ENCODE data around the gene MAD1L1. TPM values are rescaled to one million over a fixed set of nuclear protein-coding genes. Genes with fewer than 3 reads are reported as not detected.

MAD1L1 gene
- polyA plus RNA-seq, 1 experiment, result 32.0 TPM

- CTCF ChIA-PET, result no interaction called here
- TF ChIP-seq CTCF (IDR thresholded peaks at IDR 0.05; ENCODE audit: insufficient read depth, low read depth, low read length), result no peak
- POLR2A ChIA-PET, result no interaction called here
- Histone ChIP-seq H3K4me3 (ENCODE audit: low read depth, low read length) (no peak overlapping the region), H3K27me3 (ENCODE audit: control insufficient read depth, insufficient read depth, low read length) (no peaks in the 10 kb centered on the region), H3K36me3 (ENCODE audit: control insufficient read depth, insufficient read depth, low read length) (0 out of 2 replicates have a peak, but pooled peaks cover 1% of the 10 kb centered on the region)
- no peak for DNase-seq (ENCODE audit: low read depth)
Observed at GRCh38 chr7:2088801-2089200, 143.9 kb downstream of the MAD1L1 start.

GRCh38 chr7:2087744-2088143, 145.0 kb downstream of the MAD1L1 start:
- DNase-seq (ENCODE audit: low read depth), result no peak
- no peak for TF ChIP-seq CTCF (IDR thresholded peaks at IDR 0.05; ENCODE audit: insufficient read depth, low read depth, low read length)
- POLR2A ChIA-PET, result no interaction called here
- Histone ChIP-seq H3K36me3 (ENCODE audit: control insufficient read depth, insufficient read depth, low read length) (peaks cover 4% of the 10 kb centered on the region; the same call in 1 of the 2 replicates), H3K27me3 (ENCODE audit: control insufficient read depth, insufficient read depth, low read length) (no peaks in the 10 kb centered on the region), H3K4me3 (ENCODE audit: low read depth, low read length) (no peak overlapping the region)
- CTCF ChIA-PET, result interaction anchor here (1.1 to 3.3 kb wide), 2 partner anchors 17 to 123 kb away, joined by 3 to 8 read pairs; no protein-coding TSS in a partner anchor

GRCh38 chr7:2086229-2086628, 146.5 kb downstream of the MAD1L1 start:
- no peak for DNase-seq (ENCODE audit: low read depth)
- H3K4me3 ChIP-seq (ENCODE audit: low read depth, low read length), result no peak overlapping the region
- TF ChIP-seq CTCF (IDR thresholded peaks at IDR 0.05; ENCODE audit: insufficient read depth, low read depth, low read length), result no peak
- CTCF ChIA-PET, result interaction anchor here (1.0 to 3.3 kb wide), 2 partner anchors 18 to 67 kb away, joined by 3 to 8 read pairs; no protein-coding TSS in a partner anchor
- peaks cover 4% of the 10 kb centered on the region; the same call in 1 of the 2 replicates for H3K36me3 ChIP-seq (ENCODE audit: control insufficient read depth, insufficient read depth, low read length)
- POLR2A ChIA-PET, result no interaction called here
- no peaks in the 10 kb centered on the region for H3K27me3 ChIP-seq (ENCODE audit: control insufficient read depth, insufficient read depth, low read length)

GRCh38 chr7:2085804-2086203, 146.9 kb downstream of the MAD1L1 start:
- Histone ChIP-seq H3K27me3 (ENCODE audit: control insufficient read depth, insufficient read depth, low read length) (no peaks in the 10 kb centered on the region), H3K4me3 (ENCODE audit: low read depth, low read length) (no peak overlapping the region), H3K36me3 (ENCODE audit: control insufficient read depth, insufficient read depth, low read length) (peaks cover 4% of the 10 kb centered on the region; the same call in 1 of the 2 replicates)
- CTCF ChIA-PET, result interaction anchor here (1.0 to 3.3 kb wide), 2 partner anchors 19 to 67 kb away, joined by 3 to 8 read pairs; no protein-coding TSS in a partner anchor
- no peak for DNase-seq (ENCODE audit: low read depth)
- TF ChIP-seq CTCF (IDR thresholded peaks at IDR 0.05; ENCODE audit: insufficient read depth, low read depth, low read length), result no peak
- POLR2A ChIA-PET, result no interaction called here

- CTCF ChIA-PET, result interaction anchor here (0.9 to 3.3 kb wide), 4 partner anchors 9 to 136 kb away, joined by 3 to 8 read pairs (median 4); no protein-coding TSS in a partner anchor
- Histone ChIP-seq H3K4me3 (ENCODE audit: low read depth, low read length) (no peak overlapping the region), H3K36me3 (ENCODE audit: control insufficient read depth, insufficient read depth, low read length) (peaks cover 4% of the 10 kb centered on the region; the same call in 1 of the 2 replicates), H3K27me3 (ENCODE audit: control insufficient read depth, insufficient read depth, low read length) (no peaks in the 10 kb centered on the region)
- no peak for DNase-seq (ENCODE audit: low read depth)
- POLR2A ChIA-PET, result no interaction called here
- no peak for TF ChIP-seq CTCF (IDR thresholded peaks at IDR 0.05; ENCODE audit: insufficient read depth, low read depth, low read length)
Observed at GRCh38 chr7:2084781-2085505, 147.8 kb downstream of the MAD1L1 start.
